Colonic mucosa (tissue), 4 donors: ENCODE measurements around the gene IL4. TPM values are rescaled to one million over a fixed set of nuclear protein-coding genes. Genes with fewer than 3 reads are reported as not detected.
A peak's percentile ranks its signal among the peaks of the same experiment; 100 is the strongest.

Source experiments
- DNase-seq: peaks from one replicate; pipeline ENCODE4 v3.0.0-alpha.2; 2020
- H3K27ac ChIP-seq: fragments of 200-600 bp; one replicate; pipeline ENCODE4 v1.8.0; 2021
- H3K27me3 ChIP-seq: fragments of 200-600 bp; one replicate; pipeline ENCODE4 v1.8.0; 2021
- H3K36me3 ChIP-seq: fragments of 200-600 bp; one replicate; pipeline ENCODE4 v1.8.0; 2021
- H3K4me1 ChIP-seq: fragments of 200-600 bp; one replicate; pipeline ENCODE4 v1.8.0; 2021; ENCODE audit warnings: mild to moderate bottlenecking
- H3K4me3 ChIP-seq: fragments of 200-600 bp; one replicate; pipeline ENCODE4 v1.8.0; 2021
- H3K9ac ChIP-seq, 2 donors: one replicate each; pipeline ENCODE4 v1.7.0; 2013; ENCODE audit warnings: control low read depth in 2 of 2, low read depth in 2 of 2, low read length in 2 of 2
- H3K9me3 ChIP-seq: fragments of 200-600 bp; one replicate; pipeline ENCODE4 v1.8.0; 2021
- CTCF ChIP-seq: fragments of 200-600 bp; IDR thresholded peaks from one replicate; pipeline ENCODE4 v1.8.0; 2022; ENCODE audit warnings: antibody characterized with exemption, mild to moderate bottlenecking
- intact Hi-C: fragments of 100-400 bp; cut with DNase I; formaldehyde crosslinking; loops from one replicate; pipeline ENCODE4 v1.14.1; 2022
- total RNA-seq, 2 donors: library from RNA; stranded (reverse); fragmentation: NEBNext Ultra II Directional in 1 of 2; extraction: Animal tissue kit (Norgen Biotek cat#: 25700) in 1 of 2; gene quantifications; one replicate each; pipeline ENCODE4 v1.2.1, GENCODE V29; 2021
- donor health status: healthy.
- donor health status: DM: no; HTN: no; CAD: no.
- donor health status: DM: no; HTN: no; CAD: no.

The IL4 gene
- total RNA-seq, 2 donors from 2014 or later: not detected

- intact Hi-C loops: no loop called here
Measured at GRCh38 chr5:132658381-132659302, 15.1 kb upstream of the IL4 start.

GRCh38 chr5:132659598-132660493 is 13.9 kb upstream of the IL4 start:
- H3K27me3 ChIP-seq: peaks cover 18% of the 10 kb centered on the region
- no peak overlapping the region for H3K27ac ChIP-seq
- no peak overlapping the region for H3K9ac ChIP-seq
- H3K36me3 ChIP-seq: no peaks in the 10 kb centered on the region
- peaks cover 4% of the 10 kb centered on the region for H3K4me1 ChIP-seq
- no peak for TF ChIP-seq CTCF
- no peak overlapping the region for H3K4me3 ChIP-seq
- DNase-seq: no peak
- intact Hi-C loops: no loop called here
- H3K9me3 ChIP-seq: no peaks in the 10 kb centered on the region

More at GRCh38 chr5:132658381-132659302, 15.1 kb upstream of the IL4 start:
- Histone ChIP-seq H3K9ac (no peak overlapping the region), H3K27ac (no peak overlapping the region), H3K9me3 (no peaks in the 10 kb centered on the region), H3K27me3 (peaks cover 18% of the 10 kb centered on the region), H3K36me3 (no peaks in the 10 kb centered on the region), H3K4me3 (no peak overlapping the region), H3K4me1 (peaks cover 4% of the 10 kb centered on the region)
- no peak for TF ChIP-seq CTCF
- peak; percentile 14 for DNase-seq

- no peak for TF ChIP-seq CTCF
- no peak for DNase-seq
- H3K27me3 ChIP-seq: peaks cover 6% of the 10 kb centered on the region
- H3K36me3 ChIP-seq: no peaks in the 10 kb centered on the region
- H3K4me1 ChIP-seq: peaks cover 2% of the 10 kb centered on the region
- H3K9me3 ChIP-seq: no peaks in the 10 kb centered on the region
- intact Hi-C loops: no loop called here
- H3K27ac ChIP-seq: no peak overlapping the region
- no peak overlapping the region for H3K4me3 ChIP-seq
- H3K9ac ChIP-seq: no peak overlapping the region
Measured at GRCh38 chr5:132661231-132662003, 12.4 kb upstream of the IL4 start.

- Histone ChIP-seq H3K27me3 (peaks cover under 1% of the 10 kb centered on the region), H3K27ac (no peak overlapping the region), H3K9me3 (no peaks in the 10 kb centered on the region), H3K4me1 (no peaks in the 10 kb centered on the region), H3K36me3 (no peaks in the 10 kb centered on the region), H3K9ac (no peak overlapping the region), H3K4me3 (no peak overlapping the region)
- no peak for TF ChIP-seq CTCF
- intact Hi-C loops: no loop called here
- DNase-seq: no peak
Measured at GRCh38 chr5:132662004-132662401, 11.8 kb upstream of the IL4 start.
